HG02763 (cell line): ENCODE data around the gene EFCAB6.

Experiments
- ATAC-seq: cut with Tn5 transposase; IDR thresholded peaks from one replicate; pipeline ENCODE4 v1.9.1; 2021; ENCODE audit warnings: mild to moderate bottlenecking, moderate library complexity; ENCODE audit not compliant: unreplicated experiment

The EFCAB6 gene

DNA sequence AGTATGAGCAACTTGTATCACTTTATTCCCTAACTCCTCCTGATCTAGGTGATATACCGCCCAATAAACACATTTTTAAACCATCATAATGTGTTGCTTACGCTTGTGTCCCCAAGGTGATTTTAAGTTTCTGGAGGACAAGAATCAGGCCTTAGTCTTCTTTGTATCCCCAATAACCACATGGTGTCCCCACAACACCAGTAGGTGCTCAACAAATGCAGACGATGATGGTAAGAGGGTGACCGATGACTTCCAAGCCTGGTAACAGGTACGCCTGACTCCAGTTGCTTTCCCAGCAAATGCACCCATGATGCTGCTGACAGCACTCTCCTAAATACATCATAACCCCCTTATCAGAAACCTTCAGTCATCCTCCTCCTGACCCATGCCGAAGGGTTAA is 64.2 kb downstream of the EFCAB6 start:
- ATAC-seq = no peak

GRCh38 chr22:43747058-43747457 is 65.0 kb downstream of the EFCAB6 start:
- ATAC-seq = no peak

DNA sequence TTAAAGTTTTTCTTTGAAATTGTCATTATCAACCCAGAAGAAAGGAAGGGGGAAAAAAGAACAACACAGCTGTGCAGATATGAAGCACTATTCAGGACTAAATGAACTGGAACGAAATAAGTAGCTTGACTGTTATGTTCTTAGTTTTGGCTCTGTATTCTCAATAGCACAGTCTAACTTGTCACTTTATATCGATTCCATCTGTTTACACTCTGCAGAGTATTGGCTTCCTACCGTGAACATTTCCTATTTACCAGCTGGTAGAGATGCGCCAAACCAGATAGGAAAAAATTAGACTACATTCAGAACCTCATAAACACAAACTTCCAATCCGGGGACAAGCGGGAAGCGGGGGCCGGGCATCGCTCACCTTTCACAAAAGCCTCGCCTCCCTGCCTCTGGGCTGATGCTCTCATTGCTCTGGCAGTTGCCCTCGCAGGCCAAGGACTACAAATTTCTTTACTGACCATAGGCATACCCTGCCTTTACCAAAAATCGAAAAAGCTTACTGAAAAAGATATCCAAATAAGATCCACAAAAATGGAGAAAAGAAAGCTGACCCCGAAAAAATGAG is 66.2 kb downstream of the EFCAB6 start:
- no peak for ATAC-seq

- ATAC-seq = no peak
Measured at GRCh38 chr22:43745411-43745770, 66.7 kb downstream of the EFCAB6 start.

GRCh38 chr22:43744700-43745410 is 67.2 kb downstream of the EFCAB6 start:
- ATAC-seq = no peak

GRCh38 chr22:43743929-43744643 is 68.0 kb downstream of the EFCAB6 start:
- ATAC-seq = no peak

DNA sequence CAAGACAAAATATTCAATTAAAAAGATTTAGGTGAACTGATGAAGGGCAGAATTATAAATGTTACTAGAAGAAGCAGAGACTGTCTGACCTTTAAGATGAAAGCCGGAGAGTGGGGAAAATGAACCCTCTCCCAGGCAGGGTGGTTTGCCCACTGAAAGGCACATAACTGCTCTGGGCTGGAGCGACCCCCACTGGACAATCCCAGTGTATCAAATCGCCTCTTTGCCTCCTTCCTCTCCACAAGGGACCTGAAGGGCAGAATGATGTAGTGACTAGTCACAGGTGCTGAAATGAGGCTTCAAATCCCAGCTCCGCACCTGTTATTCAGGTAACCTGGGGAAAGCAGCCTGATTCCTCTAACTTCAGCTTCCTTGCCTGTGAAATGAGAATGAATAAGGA is 69.0 kb downstream of the EFCAB6 start:
- ATAC-seq = no peak

GRCh38 chr22:43742154-43742950 is 69.8 kb downstream of the EFCAB6 start:
- no peak for ATAC-seq

DNA sequence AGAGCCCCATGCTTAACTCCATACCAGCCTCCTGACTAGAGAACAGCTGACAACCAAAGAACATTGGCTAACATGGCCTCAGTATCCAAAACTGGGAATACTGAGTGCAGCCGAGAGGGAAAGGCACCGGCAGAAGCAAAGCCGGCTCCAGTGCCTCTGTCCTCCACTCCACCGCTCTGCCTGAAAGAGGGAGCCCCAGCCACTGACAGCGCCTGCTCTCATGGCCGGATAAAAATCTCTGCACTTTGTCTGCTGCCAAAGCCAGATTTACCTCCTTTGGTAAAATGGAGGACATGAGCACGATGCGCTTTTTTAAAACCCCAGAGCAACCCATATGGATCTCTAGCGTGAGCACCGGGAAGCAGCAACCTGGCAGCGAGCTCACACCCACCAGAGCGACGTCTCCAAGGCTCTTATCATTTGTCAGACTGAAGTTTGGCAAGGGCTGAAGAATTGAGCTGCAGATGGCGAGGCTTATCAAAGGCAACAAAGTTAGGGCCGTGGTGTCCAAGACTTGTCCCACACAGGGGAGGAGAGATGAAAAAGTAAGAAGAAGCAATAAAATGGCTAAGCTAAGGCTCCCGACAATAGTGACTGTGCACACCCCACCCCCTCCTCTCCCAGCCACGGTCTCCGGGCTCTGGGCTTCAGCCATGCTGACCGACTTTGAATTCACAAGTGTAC is 71.4 kb downstream of the EFCAB6 start:
- no peak for ATAC-seq

DNA sequence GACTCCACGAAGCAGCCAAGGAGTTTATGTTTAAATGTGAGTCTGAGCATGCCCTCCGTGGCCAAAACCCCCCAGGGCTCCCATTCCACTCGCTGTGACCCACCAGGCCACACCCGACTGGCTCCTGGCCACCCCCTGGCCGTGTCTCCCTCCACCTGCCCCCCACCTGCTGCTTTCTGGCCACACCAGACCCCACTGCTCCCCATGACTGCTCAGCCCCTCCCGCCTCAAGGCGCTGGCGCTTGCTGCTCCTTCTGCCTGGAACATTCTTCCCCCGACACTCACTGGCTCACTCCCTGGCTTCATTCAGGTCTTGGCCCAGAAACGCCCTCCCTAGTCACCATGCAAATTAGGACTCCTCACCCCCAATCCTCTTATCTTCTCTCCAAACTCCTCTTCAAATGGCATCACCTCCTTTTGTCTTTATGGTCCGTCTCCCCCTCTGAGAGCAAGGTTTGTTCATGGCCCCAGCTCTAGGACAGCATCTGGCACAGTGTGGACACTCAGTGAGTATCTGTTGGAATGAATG is 72.2 kb downstream of the EFCAB6 start:
- no peak for ATAC-seq

GRCh38 chr22:43737150-43737828 is 74.8 kb downstream of the EFCAB6 start:
- ATAC-seq = no peak

- ATAC-seq = no peak
Measured at GRCh38 chr22:43736651-43737050, 75.5 kb downstream of the EFCAB6 start.

GRCh38 chr22:43734370-43735150 is 77.5 kb downstream of the EFCAB6 start:
- ATAC-seq = no peak

- ATAC-seq = no peak
Measured at GRCh38 chr22:43733138-43733537, 79.0 kb downstream of the EFCAB6 start.

DNA sequence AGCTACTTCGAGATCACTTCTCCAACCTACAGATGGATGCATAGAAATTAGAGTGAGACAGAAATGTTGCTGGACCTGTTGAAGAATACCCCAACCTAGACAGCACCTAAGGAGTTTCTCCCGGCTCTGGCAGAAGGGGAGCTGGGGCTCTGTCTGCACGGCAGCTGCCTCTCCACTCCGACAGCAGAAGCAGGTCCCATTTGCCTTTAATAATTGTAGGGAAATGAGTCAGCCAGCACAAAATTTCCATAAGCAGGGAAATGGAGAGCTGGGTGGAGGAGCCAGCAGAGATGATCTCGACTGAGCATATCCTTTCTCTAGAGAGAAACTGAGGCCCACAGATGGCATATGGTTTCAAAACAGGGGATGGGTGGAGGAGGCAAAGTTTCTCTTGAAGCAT is 80.1 kb downstream of the EFCAB6 start:
- no peak for ATAC-seq

DNA sequence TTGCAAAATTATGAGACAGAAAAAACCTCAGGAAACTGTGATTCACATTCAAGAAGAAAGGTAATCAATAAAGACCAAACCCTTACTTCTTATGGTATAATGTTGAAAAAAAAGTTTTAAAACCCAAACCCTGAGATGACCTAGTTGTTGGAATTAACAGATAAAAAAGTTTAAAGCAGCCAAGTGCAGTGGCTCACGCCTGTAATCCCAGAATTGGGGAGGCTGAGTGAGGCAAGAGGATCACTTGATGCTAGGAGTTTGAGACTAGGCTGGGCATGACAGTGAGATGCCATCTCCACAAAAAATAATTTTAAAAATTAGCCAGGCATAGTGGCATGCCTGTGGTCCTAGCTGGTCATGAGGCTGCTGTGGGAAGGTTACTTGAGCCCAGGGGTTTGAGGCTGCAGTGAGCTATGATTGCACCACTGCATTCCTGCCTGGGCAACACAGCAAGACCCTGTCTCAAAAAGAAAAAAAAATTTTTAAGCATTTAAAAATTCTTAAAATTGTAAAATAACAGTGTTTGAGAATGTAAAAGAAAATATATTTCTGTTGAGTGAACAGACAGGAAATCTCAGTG is 85.1 kb downstream of the EFCAB6 start:
- no peak for ATAC-seq

- ATAC-seq = no peak
Measured at GRCh38 chr22:43726322-43726721, 85.8 kb downstream of the EFCAB6 start.

DNA sequence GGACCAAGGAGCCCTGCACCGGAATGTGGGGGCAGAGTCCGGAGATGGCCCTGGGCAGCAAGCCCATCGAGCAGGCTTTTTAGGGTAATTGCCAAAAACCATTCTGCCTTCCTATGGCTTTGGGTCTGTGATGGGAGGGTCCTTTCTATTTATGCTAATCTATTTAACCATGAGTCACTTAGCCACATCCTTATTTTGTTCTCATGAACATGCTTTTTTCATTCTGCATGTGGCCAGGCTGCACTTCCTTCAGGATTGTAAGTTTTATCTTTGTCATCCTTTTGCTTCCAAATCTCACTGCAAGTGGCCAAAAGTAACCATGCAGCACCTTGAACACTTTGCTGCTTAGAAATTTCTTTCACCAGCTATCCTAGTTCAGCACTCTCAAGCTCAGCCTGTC is 88.3 kb downstream of the EFCAB6 start:
- no peak for ATAC-seq

- ATAC-seq = no peak
Measured at GRCh38 chr22:43722444-43722843, 89.7 kb downstream of the EFCAB6 start.
